ENCODE data around the gene SYNE4. TPM values are rescaled to one million over a fixed set of nuclear protein-coding genes. Genes with fewer than 3 reads are reported as not detected.

The SYNE4 gene
- total RNA-seq, 2 experiments from 2014 or later = 2.7 to 4.5 TPM

DNA sequence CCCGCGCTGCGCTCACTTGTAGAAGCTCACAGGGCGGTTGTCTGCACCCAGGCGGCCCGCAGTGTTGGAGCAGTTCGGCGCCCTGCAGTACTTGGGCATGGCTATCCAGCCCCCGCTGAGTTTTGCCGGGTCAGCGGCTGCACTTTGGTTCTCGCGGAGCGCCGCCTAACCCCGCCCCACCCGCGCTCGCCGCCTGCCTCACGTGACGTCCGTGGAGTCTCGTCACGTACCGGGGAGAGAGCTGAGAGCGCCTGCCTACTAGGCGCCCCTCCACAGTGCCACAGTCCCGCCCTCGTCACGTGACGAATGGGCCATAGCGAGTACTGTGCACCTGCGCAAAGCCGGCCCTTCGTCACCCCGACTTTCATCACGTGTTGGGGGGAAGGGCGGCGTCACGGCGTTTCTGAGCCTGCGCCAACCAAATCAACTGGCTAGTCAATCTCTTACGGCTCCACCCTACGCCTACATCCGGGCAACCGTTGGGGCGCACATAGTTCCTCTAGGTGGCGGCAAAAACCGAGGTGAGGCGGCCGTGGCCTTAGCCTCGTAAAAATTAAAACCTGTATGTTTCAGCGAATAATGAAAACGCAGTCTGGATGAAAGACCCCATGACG, 45.6 kb upstream of the SYNE4 start, which contains the start of gene THAP8:
Gene THAP8, minus strand, starts transcription at position 167 of the 614 bp plus-strand sequence. Its CDS starts 68 bp downstream, at position 99.
- peaks cover 45% of the 10 kb centered on the region for H3K79me2 ChIP-seq (ENCODE audit: insufficient read depth, low read depth, low read length)
- no peak for TF ChIP-seq EZH2phosphoT487 (IDR thresholded peaks at IDR 0.05; ENCODE audit: borderline replicate concordance, low read depth, low read length)
- TF ChIP-seq, protein P1, sequence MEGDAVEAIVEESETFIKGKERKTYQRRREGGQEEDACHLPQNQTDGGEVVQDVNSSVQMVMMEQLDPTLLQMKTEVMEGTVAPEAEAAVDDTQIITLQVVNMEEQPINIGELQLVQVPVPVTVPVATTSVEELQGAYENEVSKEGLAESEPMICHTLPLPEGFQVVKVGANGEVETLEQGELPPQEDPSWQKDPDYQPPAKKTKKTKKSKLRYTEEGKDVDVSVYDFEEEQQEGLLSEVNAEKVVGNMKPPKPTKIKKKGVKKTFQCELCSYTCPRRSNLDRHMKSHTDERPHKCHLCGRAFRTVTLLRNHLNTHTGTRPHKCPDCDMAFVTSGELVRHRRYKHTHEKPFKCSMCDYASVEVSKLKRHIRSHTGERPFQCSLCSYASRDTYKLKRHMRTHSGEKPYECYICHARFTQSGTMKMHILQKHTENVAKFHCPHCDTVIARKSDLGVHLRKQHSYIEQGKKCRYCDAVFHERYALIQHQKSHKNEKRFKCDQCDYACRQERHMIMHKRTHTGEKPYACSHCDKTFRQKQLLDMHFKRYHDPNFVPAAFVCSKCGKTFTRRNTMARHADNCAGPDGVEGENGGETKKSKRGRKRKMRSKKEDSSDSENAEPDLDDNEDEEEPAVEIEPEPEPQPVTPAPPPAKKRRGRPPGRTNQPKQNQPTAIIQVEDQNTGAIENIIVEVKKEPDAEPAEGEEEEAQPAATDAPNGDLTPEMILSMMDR (conservative IDR thresholded peaks at IDR 0.05; ENCODE audit: low read length) = peak; percentile 65
- BruUV-seq (replicated peaks) = no TSS peak
- H3K4me3 ChIP-seq (ENCODE audit: low read depth, low read length, poor library complexity, severe bottlenecking) = peak within 1 kb of the TSS; percentile 93
- H2AFZ ChIP-seq (ENCODE audit: low read length) = peak within 1 kb of the TSS; percentile 57
- H3K27ac ChIP-seq (ENCODE audit: low read depth, low read length, poor library complexity, severe bottlenecking) = peak within 1 kb of the TSS; percentile 86
- H3K4me2 ChIP-seq (ENCODE audit: low read length) = peak within 1 kb of the TSS; percentile 95
- peaks cover 40% of the 10 kb centered on the region for H3K4me1 ChIP-seq (ENCODE audit: insufficient read depth, low read length, poor library complexity, severe bottlenecking)
- H3K9me3 ChIP-seq (ENCODE audit: low read length) = no peaks in the 10 kb centered on the region
- H3K36me3 ChIP-seq (ENCODE audit: insufficient read depth, low read length) = peaks cover 30% of the 10 kb centered on the region
- ChIA-PET POLR2A (interaction anchor here (0.6 to 1.4 kb wide), 7 partner anchors 10 to 1592 kb away, joined by 3 to 12 read pairs (median 4); partner anchors contain the start of genes ALKBH6, POLR2I, SYNE4 and TBCB), CTCF (ENCODE audit: unreplicated experiment) (no interaction called here)
- peaks cover 13% of the 10 kb centered on the region for H4K20me1 ChIP-seq (ENCODE audit: insufficient read depth, low read length)
- intact Hi-C loops (cut with micrococcal nuclease; ENCODE audit: unreplicated experiment) = loop anchor here (1.0 to 10.0 kb wide), 5 partner anchors 59 to 409 kb away; partner anchors contain the start of genes COX6B1, ETV2, NFKBID and POLR2I
- no peaks in the 10 kb centered on the region for H3K9me2 ChIP-seq (ENCODE audit: insufficient read depth, low read length)
- peak; percentile 99 for DNase-seq (ENCODE audit: low spot score)

DNA sequence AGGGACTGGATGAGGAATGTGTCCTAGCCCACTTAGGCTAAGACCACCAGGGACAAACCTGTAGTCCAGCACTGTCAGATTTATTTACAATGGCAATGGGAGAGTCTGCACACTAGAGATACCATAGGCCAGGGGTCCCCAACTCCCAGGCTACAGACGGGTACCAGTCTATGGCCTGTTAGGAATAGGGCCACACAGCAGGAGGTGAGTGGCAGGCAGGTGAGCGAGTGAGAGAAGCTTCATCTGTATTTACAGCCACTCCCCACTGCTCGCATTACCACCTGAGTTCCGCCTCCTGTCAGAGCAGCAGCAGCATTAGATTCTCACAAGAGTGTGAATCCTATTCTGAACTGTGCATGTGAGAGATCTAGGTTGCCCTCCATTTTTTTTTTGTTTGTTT, 43.0 kb upstream of the SYNE4 start:
- intact Hi-C loops (cut with micrococcal nuclease; ENCODE audit: unreplicated experiment) = loop anchor here (10.0 kb wide), 1 partner anchor 407 kb away; the partner anchor contains the start of genes COX6B1 and ETV2
- POLR2A ChIA-PET = no interaction called here
- H3K9me3 ChIP-seq (ENCODE audit: low read length) = no peaks in the 10 kb centered on the region
- CTCF ChIA-PET (ENCODE audit: unreplicated experiment) = no interaction called here
- peaks cover 21% of the 10 kb centered on the region for H3K79me2 ChIP-seq (ENCODE audit: insufficient read depth, low read depth, low read length)
- no peak overlapping the region for H3K4me2 ChIP-seq (ENCODE audit: low read length)
- no peak overlapping the region for H2AFZ ChIP-seq (ENCODE audit: low read length)
- H3K27ac ChIP-seq (ENCODE audit: low read depth, low read length, poor library complexity, severe bottlenecking) = no peak overlapping the region
- BruUV-seq (replicated peaks) = no TSS peak
- peaks cover 24% of the 10 kb centered on the region for H3K4me1 ChIP-seq (ENCODE audit: insufficient read depth, low read length, poor library complexity, severe bottlenecking)
- no peak for DNase-seq (ENCODE audit: low spot score)
- no peak overlapping the region for H3K4me3 ChIP-seq (ENCODE audit: low read depth, low read length, poor library complexity, severe bottlenecking)
- H4K20me1 ChIP-seq (ENCODE audit: insufficient read depth, low read length) = peaks cover 11% of the 10 kb centered on the region
- H3K36me3 ChIP-seq (ENCODE audit: insufficient read depth, low read length) = peaks cover 6% of the 10 kb centered on the region
- H3K9me2 ChIP-seq (ENCODE audit: insufficient read depth, low read length) = no peaks in the 10 kb centered on the region
- TF ChIP-seq EZH2phosphoT487 (IDR thresholded peaks at IDR 0.05; ENCODE audit: borderline replicate concordance, low read depth, low read length) = no peak
- TF ChIP-seq, protein P1 (conservative IDR thresholded peaks at IDR 0.05; ENCODE audit: low read length) = no peak; the same call in 1 of the 2 replicates

DNA sequence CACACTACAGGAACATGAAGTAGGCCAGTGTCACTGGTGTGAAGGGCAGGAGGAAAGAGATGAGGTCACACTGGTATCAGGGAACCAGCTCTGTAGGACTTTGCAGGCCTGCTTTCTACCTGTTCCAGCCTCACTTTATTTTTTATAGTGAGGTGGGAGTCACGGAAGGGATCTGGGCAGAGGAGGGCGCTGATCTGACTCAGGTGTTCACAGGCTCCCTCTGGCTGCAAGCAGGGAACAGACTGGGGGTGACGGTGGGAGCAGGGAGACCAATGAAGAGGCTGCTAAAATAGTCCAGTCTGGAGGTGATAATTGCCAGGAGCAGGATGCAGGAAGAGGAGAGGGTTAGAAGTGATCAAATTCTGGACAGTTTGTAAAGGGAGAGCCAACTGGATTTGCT, 42.6 kb upstream of the SYNE4 start:
- Histone ChIP-seq H3K27ac (ENCODE audit: low read depth, low read length, poor library complexity, severe bottlenecking) (no peak overlapping the region), H3K9me2 (ENCODE audit: insufficient read depth, low read length) (no peaks in the 10 kb centered on the region), H3K9me3 (ENCODE audit: low read length) (no peaks in the 10 kb centered on the region), H3K4me2 (ENCODE audit: low read length) (no peak overlapping the region), H4K20me1 (ENCODE audit: insufficient read depth, low read length) (peaks cover 7% of the 10 kb centered on the region), H3K36me3 (ENCODE audit: insufficient read depth, low read length) (peaks cover 2% of the 10 kb centered on the region), H3K4me1 (ENCODE audit: insufficient read depth, low read length, poor library complexity, severe bottlenecking) (peaks cover 20% of the 10 kb centered on the region), H3K4me3 (ENCODE audit: low read depth, low read length, poor library complexity, severe bottlenecking) (no peak overlapping the region), H3K79me2 (ENCODE audit: insufficient read depth, low read depth, low read length) (peaks cover 17% of the 10 kb centered on the region), H2AFZ (ENCODE audit: low read length) (no peak overlapping the region)
- no TSS peak for BruUV-seq (replicated peaks)
- TF ChIP-seq, protein P1 (conservative IDR thresholded peaks at IDR 0.05; ENCODE audit: low read length) = peak; percentile 80
- TF ChIP-seq EZH2phosphoT487 (IDR thresholded peaks at IDR 0.05; ENCODE audit: borderline replicate concordance, low read depth, low read length) = no peak
- peak; percentile 40 for DNase-seq (ENCODE audit: low spot score)
- intact Hi-C loops (cut with micrococcal nuclease; ENCODE audit: unreplicated experiment) = loop anchor here (10.0 kb wide), 1 partner anchor 406 kb away; the partner anchor contains the start of genes COX6B1 and ETV2
- POLR2A ChIA-PET = no interaction called here
- CTCF ChIA-PET (ENCODE audit: unreplicated experiment) = no interaction called here
